Adrenal gland (tissue), 12 donors: ENCODE data around the gene NAA10. TPM values are rescaled to one million over a fixed set of nuclear protein-coding genes. Genes with fewer than 3 reads are reported as not detected.

Experiments used
- DNase-seq, 7 donors: peaks; one replicate each; pipeline ENCODE4 v3.0.0-alpha.2; 2019 to 2020
- H3K27ac ChIP-seq, 5 donors: fragments of 200-600 bp; sonication (generic) in 4 of 5; 1 replicate in 3 of 5; 2 replicates in 2 of 5; pipeline versions ENCODE4 v1.5.1 to v1.8.0; 2016 to 2020; ENCODE audit warnings: mild to moderate bottlenecking in 1 of 5
- H3K27me3 ChIP-seq: fragments of 200-600 bp; 2 replicates; pipeline ENCODE4 v1.8.0; 2021
- H3K36me3 ChIP-seq, 2 donors: fragments of 200-600 bp; replicated peaks in 1 of 2; 1 replicate in 1 of 2; 2 replicates in 1 of 2; pipeline versions ENCODE4 v1.5.1 to v1.8.0; 2018 to 2022
- H3K4me1 ChIP-seq, 2 donors: fragments of 200-600 bp; replicated peaks in 1 of 2; 1 replicate in 1 of 2; 2 replicates in 1 of 2; pipeline versions ENCODE4 v1.5.1 to v1.8.0; 2018 to 2021
- H3K4me3 ChIP-seq, 4 donors: fragments of 200-600 bp; sonication (generic) in 3 of 4; one replicate each; pipeline ENCODE4 v1.5.1; 2016 to 2018
- H3K9me3 ChIP-seq, 3 donors: fragments of 200-600 bp; sonication (generic) in 1 of 3; replicated peaks in 1 of 3; 1 replicate in 2 of 3; 2 replicates in 1 of 3; pipeline versions ENCODE4 v1.5.1 to v1.8.0; 2016 to 2021
- POLR2A ChIP-seq, 2 donors: fragments of 450-650 bp; IDR thresholded peaks; one replicate each; pipeline ENCODE4 v1.6.1; 2017; ENCODE audit warnings: antibody characterized with exemption in 2 of 2, mild to moderate bottlenecking in 2 of 2, moderate library complexity in 1 of 2
- WGBS, 4 donors: extraction: QIAGEN DNeasy Blood & Tissue Kit in 2 of 4; methylation state at CpG; one replicate each; pipeline versions ENCODE4 v1.1.5 to v1.1.7; 2013 to 2017; 5-methylcytosine and 5-hydroxymethylcytosine counted together
- intact Hi-C, 2 donors: fragments of 100-400 bp; cut with DNase I; formaldehyde crosslinking; loops; one replicate each; pipeline versions ENCODE4 v1.14.1 to v1.15.0; 2022 to 2023
- polyA plus RNA-seq, 3 donors: library from polyadenylated mRNA; stranded (reverse); fragments of 200-250 nt in 2 of 3; fragments of 350-450 nt in 1 of 3; fragmentation: Illumina TruSeq in 1 of 3; extraction: RNeasy Lipid Tissue Mini Kit (QIAGEN cat#74804) in 1 of 3; gene quantifications; one replicate each; pipeline ENCODE4 v1.2.3, GENCODE V29; 2013 to 2014
- total RNA-seq, 9 donors: library from RNA; depleted of rRNA in 4 of 9; stranded (reverse); fragments of >200 nt in 4 of 9; fragments of 120-200 nt in 1 of 9; fragmentation: NEBNext Ultra II Directional in 1 of 9; extraction: Animal tissue kit (Norgen Biotek cat#: 25700) in 1 of 9; gene quantifications; one replicate each; pipeline versions ENCODE4 v1.1.0 to v1.2.4, GENCODE V29; 2013 to 2023
- TF ChIP-seq, protein P1 (sequence below), 6 experiments: fragments of 450-650 bp in 4 of 6; fragments of 200-600 bp in 2 of 6; sonication (generic) in 1 of 6; IDR thresholded peaks; 1 replicate in 5 of 6; 2 replicates in 1 of 6; pipeline versions ENCODE4 v1.5.1 to v1.8.0; 2016 to 2021; ENCODE audit warnings: antibody characterized with exemption in 6 of 6, mild to moderate bottlenecking in 2 of 6, moderate library complexity in 1 of 6
- donor health status: healthy with polysubstance abuse.
- donor health status: Bipolar disorder and iron deficiency.
- donor health status: DM: yes; HTN: yes; CAD: no.
- donor health status: DM: no; HTN: no; CAD: no.
- donor health status: DM: no; HTN: no; CAD: no.
- donor health status: DM: yes; HTN: yes; CAD: no.

The NAA10 gene
- total and polyA plus RNA-seq, 12 donors, result 60.0 to 287 (median 97.8) TPM

DNA sequence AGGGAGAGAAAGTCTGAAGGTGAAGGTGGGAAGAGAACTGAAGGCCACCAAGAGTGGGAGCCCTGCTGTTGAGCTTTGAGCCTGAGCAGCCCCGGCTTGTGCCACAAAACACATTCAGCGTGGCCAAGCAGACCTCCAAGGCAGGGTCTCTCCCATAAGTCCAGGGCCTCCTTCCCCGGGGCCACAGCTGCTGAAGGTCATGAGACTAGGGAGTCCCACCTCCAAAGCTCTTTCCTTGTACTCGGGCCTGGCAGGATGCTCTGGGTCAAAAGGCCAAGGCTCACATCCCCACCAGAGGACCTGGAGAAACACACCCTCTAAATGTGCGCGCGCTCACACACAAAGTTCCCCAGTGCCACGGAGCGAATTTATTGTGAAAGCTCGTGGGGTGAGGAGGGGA, 5.3 kb downstream of the NAA10 start:
- Histone ChIP-seq H3K9me3 (no peaks in the 10 kb centered on the region), H3K36me3 (peaks cover 0 to 22% of the 10 kb centered on the region in 2 donors), H3K27ac (peak overlapping the region in 3 of 5 donors; percentile 5 to 94 (median 61)), H3K27me3 (no peaks in the 10 kb centered on the region), H3K4me1 (peaks cover 21 to 45% of the 10 kb centered on the region in 2 donors), H3K4me3 (no peak overlapping the region)
- TF ChIP-seq, protein P1, sequence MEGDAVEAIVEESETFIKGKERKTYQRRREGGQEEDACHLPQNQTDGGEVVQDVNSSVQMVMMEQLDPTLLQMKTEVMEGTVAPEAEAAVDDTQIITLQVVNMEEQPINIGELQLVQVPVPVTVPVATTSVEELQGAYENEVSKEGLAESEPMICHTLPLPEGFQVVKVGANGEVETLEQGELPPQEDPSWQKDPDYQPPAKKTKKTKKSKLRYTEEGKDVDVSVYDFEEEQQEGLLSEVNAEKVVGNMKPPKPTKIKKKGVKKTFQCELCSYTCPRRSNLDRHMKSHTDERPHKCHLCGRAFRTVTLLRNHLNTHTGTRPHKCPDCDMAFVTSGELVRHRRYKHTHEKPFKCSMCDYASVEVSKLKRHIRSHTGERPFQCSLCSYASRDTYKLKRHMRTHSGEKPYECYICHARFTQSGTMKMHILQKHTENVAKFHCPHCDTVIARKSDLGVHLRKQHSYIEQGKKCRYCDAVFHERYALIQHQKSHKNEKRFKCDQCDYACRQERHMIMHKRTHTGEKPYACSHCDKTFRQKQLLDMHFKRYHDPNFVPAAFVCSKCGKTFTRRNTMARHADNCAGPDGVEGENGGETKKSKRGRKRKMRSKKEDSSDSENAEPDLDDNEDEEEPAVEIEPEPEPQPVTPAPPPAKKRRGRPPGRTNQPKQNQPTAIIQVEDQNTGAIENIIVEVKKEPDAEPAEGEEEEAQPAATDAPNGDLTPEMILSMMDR (IDR thresholded peaks at IDR 0.05), result no peak
- WGBS, 4 donors, result 64 to 78% (median 73%) methylated on average over 10 of the region's 10 CpGs; no CpG with 5 or more reads in 1 of the 4 donors
- no peak for DNase-seq
- intact Hi-C loops, result no loop called here

DNA sequence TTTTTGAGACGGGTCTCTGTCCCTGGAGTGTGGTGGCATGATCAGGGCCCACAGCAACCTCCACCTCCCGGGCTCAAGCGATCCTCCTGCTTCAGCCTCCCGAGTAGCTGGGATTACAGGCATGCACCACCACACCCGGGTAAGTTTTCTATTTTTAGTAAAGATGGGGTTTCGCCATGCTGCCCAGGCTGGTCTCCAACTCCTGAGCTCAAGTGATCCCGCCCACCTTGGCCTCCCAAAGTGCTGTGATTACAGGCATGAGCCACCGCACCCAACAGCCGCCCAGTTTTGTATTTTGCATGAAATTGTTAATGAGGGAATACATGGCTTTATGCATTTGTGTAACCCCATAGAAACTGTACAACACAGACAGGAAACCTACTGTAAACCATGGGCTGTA, 6.0 kb downstream of the NAA10 start:
- DNase-seq, result peak in 1 of 7 donors; percentile 31
- H3K36me3 ChIP-seq, result peaks cover 0 to 22% of the 10 kb centered on the region in 2 donors
- no peak overlapping the region for H3K4me3 ChIP-seq
- 39 to 69% (median 54%) methylated on average over 4 to 9 of the region's 9 CpGs for WGBS, 4 donors
- TF ChIP-seq, protein P1 (IDR thresholded peaks at IDR 0.05), result no peak
- TF ChIP-seq POLR2A (IDR thresholded peaks at IDR 0.05), result no peak
- H3K27ac ChIP-seq, result peak overlapping the region in 3 of 5 donors; percentile 26 to 94 (median 61)
- no peaks in the 10 kb centered on the region for H3K27me3 ChIP-seq
- intact Hi-C loops, result no loop called here
- peaks cover 17 to 43% of the 10 kb centered on the region in 2 donors for H3K4me1 ChIP-seq
- no peaks in the 10 kb centered on the region for H3K9me3 ChIP-seq

DNA sequence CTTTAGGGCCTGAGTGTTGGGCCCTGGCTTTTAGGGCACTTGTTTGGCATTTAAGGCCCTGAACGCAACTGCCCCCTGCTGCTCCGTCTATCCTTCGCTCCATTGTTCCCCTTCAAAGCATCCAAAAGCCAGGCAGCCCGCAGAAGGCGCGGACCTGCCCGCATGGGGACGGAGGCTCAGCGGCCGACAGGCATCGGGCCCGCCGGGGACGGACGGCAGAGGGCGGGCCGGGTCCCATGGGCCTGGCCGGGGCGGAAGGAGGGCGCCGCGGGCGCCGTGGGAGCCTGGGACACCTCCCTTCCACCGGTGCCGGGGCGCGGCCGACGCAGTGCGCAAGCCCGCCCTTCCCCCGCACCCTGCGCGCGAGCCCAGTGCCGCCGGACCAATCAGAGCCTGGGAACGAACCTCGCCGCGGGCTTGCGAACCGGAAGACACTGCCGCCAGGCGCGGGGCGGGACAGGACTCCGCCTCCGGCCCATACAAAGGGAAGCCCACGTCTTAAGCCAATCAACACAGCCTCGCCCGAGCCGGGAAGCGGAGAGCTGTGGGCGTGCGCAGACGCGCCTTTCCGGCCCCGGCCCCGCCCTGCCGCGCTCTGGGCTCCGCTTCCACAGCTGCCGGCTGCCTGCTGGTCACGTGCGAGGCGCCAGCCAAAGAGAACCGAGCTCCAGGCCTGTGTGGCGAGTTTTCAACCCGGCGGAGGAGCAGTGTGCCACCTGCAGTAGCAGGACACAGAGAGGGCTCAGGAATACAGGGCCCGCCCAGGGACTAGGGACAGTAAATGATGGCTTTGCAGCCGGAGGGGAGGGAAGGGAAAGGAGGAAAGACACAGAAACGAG, 6.7 kb downstream of the NAA10 start:
- Histone ChIP-seq H3K36me3 (peaks cover 0 to 22% of the 10 kb centered on the region in 2 donors), H3K27me3 (no peaks in the 10 kb centered on the region), H3K4me3 (peak overlapping the region in 2 of 4 donors; percentile 7 to 64), H3K27ac (peak overlapping the region; percentile 86 to 98 (median 95)), H3K9me3 (no peaks in the 10 kb centered on the region), H3K4me1 (peaks cover 13 to 38% of the 10 kb centered on the region in 2 donors)
- DNase-seq, result peak; percentile 95 to 98 (median 96)
- 0 to 16% (median 8%) methylated on average over 7 to 76 of the region's 76 CpGs for WGBS, 4 donors
- TF ChIP-seq POLR2A (IDR thresholded peaks at IDR 0.05), result peak; percentile 81 to 85
- TF ChIP-seq, protein P1 (IDR thresholded peaks at IDR 0.05), result peak in 1 of 6 experiments; percentile 10
- intact Hi-C loops, result no loop called here

DNA sequence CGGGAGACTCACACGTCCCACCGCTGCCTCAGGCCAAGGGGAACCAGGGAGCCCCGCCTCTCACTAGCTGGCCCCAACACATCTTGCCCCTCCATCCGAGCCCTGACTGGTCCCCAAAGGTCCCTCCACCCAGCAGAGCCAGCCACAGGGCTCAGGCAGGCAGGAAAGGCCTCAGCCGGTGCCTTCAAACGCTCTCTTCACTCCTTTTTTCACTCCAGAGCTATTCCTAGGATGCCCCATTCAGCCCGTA, 7.2 kb downstream of the NAA10 start:
- peaks cover 13 to 43% of the 10 kb centered on the region in 2 donors for H3K4me1 ChIP-seq
- H3K36me3 ChIP-seq, result peaks cover 0 to 22% of the 10 kb centered on the region in 2 donors
- no peaks in the 10 kb centered on the region for H3K27me3 ChIP-seq
- peak overlapping the region; percentile 86 to 98 (median 95) for H3K27ac ChIP-seq
- no peaks in the 10 kb centered on the region for H3K9me3 ChIP-seq
- intact Hi-C loops, result no loop called here
- WGBS, 4 donors, result 0 to 15% (median 7%) methylated on average over 1 to 8 of the region's 8 CpGs
- peak overlapping the region in 2 of 4 donors; percentile 7 to 64 for H3K4me3 ChIP-seq
- no peak for TF ChIP-seq POLR2A (IDR thresholded peaks at IDR 0.05)
- TF ChIP-seq, protein P1 (IDR thresholded peaks at IDR 0.05), result no peak
- no peak for DNase-seq
